NAMALWA (cell line): ENCODE data around the gene PRKG1.

Experiments used
- DNase-seq: peaks from one replicate; pipeline ENCODE4 v3.0.0-alpha.2; 2015; ENCODE audit warnings: low spot score

The PRKG1 gene

DNA sequence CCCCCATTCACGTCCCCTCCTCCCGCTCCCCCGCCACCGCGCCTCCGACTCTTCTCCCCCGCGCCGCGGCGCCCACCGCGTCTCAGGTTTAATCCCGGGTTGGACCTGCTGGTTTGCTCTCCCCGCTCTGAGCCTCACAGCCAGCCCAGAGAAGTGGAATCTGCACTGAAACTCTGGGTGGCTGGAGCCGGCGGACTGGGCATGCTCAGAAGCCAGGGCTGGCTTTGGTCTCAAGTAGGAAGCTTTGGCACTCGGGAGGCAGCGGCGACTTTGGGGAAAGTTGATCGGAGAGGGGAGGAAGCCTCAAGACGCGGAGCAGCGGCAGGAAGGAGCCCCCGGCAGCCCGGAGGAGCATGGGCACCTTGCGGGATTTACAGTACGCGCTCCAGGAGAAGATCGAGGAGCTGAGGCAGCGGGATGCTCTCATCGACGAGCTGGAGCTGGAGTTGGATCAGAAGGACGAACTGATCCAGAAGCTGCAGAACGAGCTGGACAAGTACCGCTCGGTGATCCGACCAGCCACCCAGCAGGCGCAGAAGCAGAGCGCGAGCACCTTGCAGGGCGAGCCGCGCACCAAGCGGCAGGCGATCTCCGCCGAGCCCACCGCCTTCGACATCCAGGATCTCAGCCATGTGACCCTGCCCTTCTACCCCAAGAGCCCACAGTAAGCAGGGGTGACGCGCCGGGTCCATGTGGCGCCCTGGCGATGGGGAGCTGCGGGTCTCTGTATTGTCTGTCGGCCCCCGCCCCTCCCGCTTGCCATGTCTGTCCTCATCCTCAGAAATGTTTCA, at the start of gene PRKG1:
Gene PRKG1, plus strand, starts transcription at position 250 of the 791 bp plus-strand sequence.
- no peak for DNase-seq

DNA sequence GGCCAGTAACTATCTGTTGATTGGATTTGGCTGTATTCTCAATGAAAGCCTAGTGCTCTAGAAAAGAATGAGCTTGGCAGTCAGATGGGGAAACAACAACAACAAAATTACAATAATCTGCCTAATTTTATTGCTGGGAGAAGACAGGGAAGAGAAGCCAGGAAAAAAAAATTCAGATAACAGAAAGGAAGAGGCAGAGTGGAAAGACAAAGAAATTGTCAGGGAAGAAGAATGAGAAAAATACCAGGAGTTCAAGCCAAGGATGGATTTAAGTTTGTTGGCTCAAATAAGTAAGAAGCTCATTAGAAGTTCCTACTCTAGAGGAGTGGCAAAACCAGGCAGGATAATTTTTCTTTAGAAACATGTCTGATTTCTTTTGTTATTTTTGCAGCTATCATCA, 45.9 kb upstream of the PRKG1 start:
- DNase-seq = no peak

DNA sequence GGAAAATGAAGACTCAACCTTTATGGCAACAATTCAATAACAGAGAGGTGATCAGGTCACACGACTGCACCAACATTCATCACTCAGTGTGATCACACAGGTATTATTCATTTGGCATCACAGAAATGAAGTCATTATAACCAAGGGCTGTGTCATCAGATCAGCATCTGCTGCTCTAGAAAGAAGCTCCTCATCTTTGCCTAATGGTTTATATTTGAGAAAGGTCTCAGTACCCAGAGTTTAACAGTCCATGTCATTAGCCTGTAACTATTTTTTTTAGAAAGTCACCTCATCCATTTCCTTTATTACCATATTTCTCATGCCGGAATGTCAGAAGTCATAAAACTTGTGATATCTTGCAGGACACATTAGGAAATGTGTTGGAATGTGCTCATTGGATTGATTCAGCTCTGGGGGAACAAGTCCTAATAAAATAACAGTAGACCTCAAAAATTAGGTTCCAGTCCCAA, 45.1 kb upstream of the PRKG1 start:
- DNase-seq = no peak

DNA sequence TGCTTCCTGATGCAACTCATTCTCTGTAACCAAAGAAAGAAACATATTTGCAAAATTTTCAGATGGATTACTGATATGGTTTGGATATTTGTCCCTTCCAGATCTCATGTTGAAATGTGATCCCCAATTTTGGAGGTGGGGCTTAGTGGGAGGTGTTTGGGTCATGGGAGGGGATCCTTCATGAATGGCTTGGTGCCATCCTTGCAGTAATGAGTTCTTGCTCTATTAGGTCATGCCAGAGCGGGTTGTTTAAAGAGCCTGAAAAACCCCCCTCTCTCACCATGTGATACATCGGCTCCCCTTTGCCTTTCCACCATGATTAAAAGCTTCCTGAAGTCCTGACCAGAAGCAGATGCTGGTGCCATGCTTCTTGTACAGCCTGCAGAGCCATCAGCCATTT, 43.8 kb upstream of the PRKG1 start:
- DNase-seq = no peak

- no peak for DNase-seq
Observed at GRCh38 chr10:51031950-51032349, 42.3 kb upstream of the PRKG1 start.

DNA sequence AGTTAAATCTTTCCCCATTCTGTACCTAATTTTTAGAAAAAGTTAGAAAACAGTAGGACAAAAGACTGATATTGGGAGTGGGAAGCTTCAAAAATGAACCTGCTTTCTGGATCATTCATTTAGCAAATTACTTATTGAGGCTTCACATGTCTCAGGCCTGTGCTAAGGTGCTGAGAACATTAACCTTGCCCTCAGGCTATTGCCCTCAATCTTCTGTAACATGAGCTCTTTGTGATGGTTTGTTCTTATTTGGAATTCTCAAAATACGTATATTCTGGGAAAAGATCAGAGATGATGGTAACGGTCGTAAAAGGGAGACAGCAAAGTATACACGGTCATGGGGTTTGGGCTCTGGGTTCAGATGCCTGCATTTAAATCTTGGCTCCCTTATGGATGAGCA, 39.5 kb upstream of the PRKG1 start:
- DNase-seq = no peak

GRCh38 chr10:51035344-51035743, 38.9 kb upstream of the PRKG1 start:
- DNase-seq = no peak

DNA sequence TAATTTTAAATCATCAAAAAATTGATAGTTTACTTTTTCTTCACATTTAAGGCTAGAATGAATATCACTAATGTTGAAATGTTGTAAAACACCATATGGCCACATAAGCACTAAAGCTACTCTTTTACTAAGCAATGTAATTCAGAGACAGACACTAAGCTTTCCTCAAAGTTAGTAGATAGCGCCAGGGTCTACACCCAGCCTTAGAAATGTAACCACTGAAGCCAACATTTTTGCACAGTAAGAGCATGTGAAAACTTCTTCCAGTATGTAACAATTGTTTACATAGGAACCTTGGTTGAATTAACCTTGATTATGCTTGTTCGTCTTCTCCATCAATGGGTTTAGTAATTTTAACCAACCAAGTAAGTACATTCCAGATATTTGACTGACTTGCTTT, 28.4 kb upstream of the PRKG1 start:
- no peak for DNase-seq

GRCh38 chr10:51046654-51047053, 27.6 kb upstream of the PRKG1 start:
- no peak for DNase-seq

DNA sequence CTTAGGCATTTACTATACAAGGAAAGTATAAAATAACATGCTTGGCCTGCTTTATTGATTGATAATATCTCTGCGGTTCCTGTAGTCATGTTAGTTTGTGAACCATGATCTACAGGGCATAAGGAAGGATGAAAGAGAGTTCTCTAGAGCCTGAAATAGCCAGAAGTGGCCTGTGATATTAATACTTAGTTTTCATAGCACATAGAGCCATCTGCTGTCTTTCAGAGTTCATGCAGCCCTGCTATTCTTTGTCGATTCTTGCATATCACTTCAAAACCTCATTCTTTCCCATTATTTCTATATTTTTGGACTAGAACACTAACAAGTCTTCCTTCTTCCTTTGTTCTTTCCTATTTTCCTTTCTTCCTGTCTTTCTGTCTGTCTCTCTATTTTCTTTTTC, 26.4 kb upstream of the PRKG1 start:
- DNase-seq = no peak

- no peak for DNase-seq
Observed at GRCh38 chr10:51048792-51049191, 25.5 kb upstream of the PRKG1 start.

- no peak for DNase-seq
Observed at GRCh38 chr10:51052163-51052562, 22.1 kb upstream of the PRKG1 start.

DNA sequence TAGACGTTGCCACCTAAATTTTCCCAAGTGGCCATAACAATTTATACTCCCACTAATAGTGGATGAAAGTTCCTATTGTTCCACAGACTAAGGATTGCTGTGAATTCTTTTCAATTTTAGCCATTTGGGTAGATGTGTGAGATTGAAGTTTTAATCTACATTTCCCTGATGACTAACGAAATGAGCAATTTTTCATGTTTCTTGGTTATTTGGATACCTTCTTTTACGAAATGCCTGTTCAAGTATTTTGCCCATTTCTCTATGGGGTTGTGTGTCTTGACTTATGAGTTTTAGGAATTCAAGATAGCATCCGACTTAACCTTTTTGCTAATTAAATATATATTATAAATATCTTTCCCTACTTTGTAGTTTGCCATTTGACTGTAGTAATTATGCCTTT, 16.4 kb upstream of the PRKG1 start:
- no peak for DNase-seq

- no peak for DNase-seq
Observed at GRCh38 chr10:51063166-51063565, 11.1 kb upstream of the PRKG1 start.

GRCh38 chr10:51063659-51064535, 10.4 kb upstream of the PRKG1 start:
- peak; percentile 53 for DNase-seq

DNA sequence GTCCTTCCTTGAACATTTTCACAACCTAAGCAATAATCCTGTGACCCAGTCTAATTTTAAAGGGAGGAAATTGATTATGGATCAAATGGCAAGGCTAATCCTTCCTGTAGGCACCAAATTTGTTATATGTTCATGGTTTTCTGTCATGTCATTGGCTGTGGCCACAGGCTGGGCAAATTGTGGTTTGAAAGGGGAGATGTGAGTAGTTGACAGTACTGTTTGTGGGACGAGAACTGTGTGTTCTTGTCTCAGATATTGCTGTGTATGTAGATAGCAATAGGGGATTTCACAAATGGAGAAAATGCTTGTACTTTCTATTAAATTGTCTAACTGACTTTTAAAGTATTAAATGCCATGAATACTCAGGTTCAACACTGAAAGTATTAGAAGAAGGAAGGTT, 8.1 kb upstream of the PRKG1 start:
- DNase-seq = no peak

DNA sequence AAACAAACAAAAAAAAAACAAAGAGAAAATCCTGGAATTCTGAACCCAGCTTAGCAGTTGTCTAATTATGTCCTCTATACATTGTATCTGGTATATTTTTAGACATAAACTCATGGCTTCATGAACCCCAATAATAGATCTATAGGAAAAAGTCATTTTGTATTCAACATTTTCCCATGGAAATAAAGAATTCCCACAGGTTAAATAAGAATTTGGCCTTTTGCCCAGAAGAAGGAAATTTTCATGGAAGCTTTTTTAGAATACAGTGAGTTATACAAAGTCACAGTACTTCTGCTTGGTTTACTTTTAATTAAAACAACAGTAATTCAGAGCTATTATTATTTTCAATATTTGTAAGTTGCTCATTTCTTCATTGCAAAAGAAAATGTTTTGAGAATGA, 2.1 kb upstream of the PRKG1 start:
- DNase-seq = no peak

DNA sequence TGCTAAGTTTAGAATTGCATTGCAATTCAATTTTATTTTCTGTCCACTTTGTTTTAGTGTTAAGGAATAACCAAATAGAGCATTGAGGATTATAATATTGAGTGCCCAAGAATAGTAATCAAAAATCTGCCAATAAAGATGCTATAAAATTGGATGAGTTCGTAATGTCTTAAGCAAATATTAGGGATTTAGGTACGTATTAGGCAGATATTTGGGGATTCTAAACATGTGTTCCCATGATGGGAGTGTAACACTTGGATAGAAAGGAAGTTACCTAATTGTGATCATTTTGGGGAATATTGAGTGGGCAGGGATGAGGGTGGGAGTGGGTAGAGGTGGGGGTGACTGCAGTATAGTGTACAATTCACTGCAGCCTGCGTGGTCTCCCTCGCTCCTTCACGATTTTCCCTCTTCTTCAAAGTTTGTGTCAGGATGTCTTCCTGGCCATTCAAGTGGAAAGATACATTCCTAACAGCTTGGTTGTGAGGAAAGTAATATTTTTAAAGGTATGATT, 1.3 kb upstream of the PRKG1 start:
- no peak for DNase-seq

- DNase-seq = no peak
Observed at GRCh38 chr10:51073453-51074237, 642 bp upstream of the PRKG1 start.

DNA sequence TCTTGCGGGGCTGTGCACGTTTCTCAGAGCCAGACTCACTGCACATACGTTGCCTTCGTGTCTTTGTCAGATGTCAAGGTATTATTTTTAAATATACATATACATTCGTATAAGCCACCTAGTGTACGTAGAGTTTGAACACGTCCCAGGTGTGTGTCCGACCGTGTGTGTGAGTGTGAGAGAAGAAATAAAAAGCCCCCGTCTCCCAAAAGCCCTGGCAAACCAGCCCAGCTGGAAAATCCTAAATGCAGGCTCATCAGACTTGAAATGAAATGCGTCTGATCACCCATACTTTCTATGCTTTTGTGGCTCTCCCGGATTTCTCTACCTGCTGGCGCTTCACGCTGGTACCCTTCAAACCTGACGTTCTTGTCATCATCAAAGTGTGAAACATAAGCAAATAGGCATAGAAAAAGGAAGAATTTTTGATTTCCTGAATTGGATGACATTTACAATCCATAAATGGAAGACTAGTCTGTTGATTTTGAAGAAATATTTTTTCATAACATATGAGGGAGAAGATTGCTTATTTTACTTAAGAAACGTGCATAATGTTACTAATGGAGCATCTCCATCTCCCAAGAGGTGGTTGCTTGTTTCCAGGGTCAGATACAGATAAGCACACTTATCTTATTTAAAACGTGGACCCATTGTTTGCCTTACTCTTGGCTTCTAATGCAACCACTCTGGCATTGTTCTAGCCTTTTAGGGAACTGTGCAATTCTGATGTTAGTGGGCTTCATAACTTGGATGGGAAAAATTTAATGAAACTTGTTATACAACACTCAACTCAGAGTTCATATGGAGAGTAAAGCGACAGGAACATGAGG, 971 bp downstream of the PRKG1 start:
- no peak for DNase-seq

DNA sequence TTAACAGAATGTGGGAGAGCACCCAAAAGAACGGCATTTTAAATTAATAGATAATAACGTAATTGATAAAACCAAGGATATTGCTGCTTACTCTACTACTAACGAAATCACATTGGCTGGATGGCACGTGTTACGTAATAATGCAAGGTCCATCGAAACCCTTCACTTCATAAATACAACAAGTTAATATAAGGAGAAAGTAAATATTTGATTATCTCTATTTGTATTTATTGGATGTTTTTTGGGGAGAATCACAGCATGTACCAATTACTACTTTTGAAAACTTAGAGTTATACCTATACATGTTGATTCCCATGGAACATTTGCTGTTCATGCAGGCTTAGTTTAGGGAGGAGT, 1.6 kb downstream of the PRKG1 start:
- DNase-seq = no peak
